HepG2 (cell line): ENCODE data around the gene SATB2. TPM values are rescaled to one million over a fixed set of nuclear protein-coding genes. Genes with fewer than 3 reads are reported as not detected.
A peak's percentile ranks its signal among the peaks of the same experiment; 100 is the strongest.

Experiments used
- AGO2 ChIP-seq: fragments of 200-400 bp; formaldehyde crosslinking; optimal IDR thresholded peaks from 2 replicates; pipeline ENCODE3; 2017; ENCODE audit warnings: mild to moderate bottlenecking, low read depth, low read length, moderate library complexity
- CCDC6 ChIP-seq: sonication (generic); formaldehyde crosslinking; IDR thresholded peaks from 2 replicates; pipeline ENCODE4 v1.8.1; 2022; ENCODE audit warnings: mild to moderate bottlenecking, missing genetic modification reagents, moderate library complexity
- DR1 ChIP-seq: sonication (generic); formaldehyde crosslinking; IDR thresholded peaks from 2 replicates; pipeline ENCODE4 v1.8.0; 2021; ENCODE audit warnings: mild to moderate bottlenecking, missing genetic modification reagents, inconsistent platforms
- JUND ChIP-seq: sonication (generic); formaldehyde crosslinking; IDR thresholded peaks from 2 replicates; pipeline ENCODE4 v1.8.0; 2022; ENCODE audit warnings: mild to moderate bottlenecking, missing genetic modification reagents
- PCBP1 ChIP-seq: fragments of 200-400 bp; formaldehyde crosslinking; IDR thresholded peaks from 2 replicates; pipeline ENCODE4 v1.6.1; 2017; ENCODE audit warnings: mild to moderate bottlenecking, low read depth, low read length, borderline replicate concordance
- RAD21 ChIP-seq: fragments of 450-650 bp; formaldehyde crosslinking; IDR thresholded peaks from 2 replicates; pipeline ENCODE4 v1.5.0; 2020; ENCODE audit warnings: mild to moderate bottlenecking
- SMC3 ChIP-seq: IDR thresholded peaks from 2 replicates; pipeline ENCODE4 v1.6.1; 2011; ENCODE audit warnings: low read length, improper control_type of control experiment
- U2AF2 ChIP-seq: fragments of 200-400 bp; formaldehyde crosslinking; IDR thresholded peaks from 2 replicates; pipeline ENCODE4 v1.6.1; 2017; ENCODE audit warnings: low read depth, mild to moderate bottlenecking, low read length
- ZBTB20 ChIP-seq: sonication (generic); formaldehyde crosslinking; IDR thresholded peaks from 2 replicates; pipeline ENCODE4 v1.8.1; 2023; ENCODE audit warnings: missing genetic modification reagents, low read depth, mild to moderate bottlenecking, borderline replicate concordance
- ZC3H13 ChIP-seq: sonication (generic); formaldehyde crosslinking; IDR thresholded peaks from 2 replicates; pipeline ENCODE4 v1.8.1; 2023; ENCODE audit warnings: mild to moderate bottlenecking, missing genetic modification reagents, moderate library complexity
- ZNF430 ChIP-seq: sonication (generic); formaldehyde crosslinking; IDR thresholded peaks from 2 replicates; pipeline ENCODE4 v1.9.0; 2021; ENCODE audit warnings: mild to moderate bottlenecking, missing genetic modification reagents
- ZSCAN20 ChIP-seq: sonication (generic); formaldehyde crosslinking; IDR thresholded peaks from 2 replicates; pipeline ENCODE4 v1.4.0; 2020; ENCODE audit warnings: missing genetic modification reagents, mild to moderate bottlenecking, borderline replicate concordance
- polyA plus RNA-seq, 8 experiments: library from polyadenylated mRNA; depleted of rRNA in 3 of 8; stranded (reverse) in 7 of 8; unstranded in 1 of 8; fragments of >200 nt; fragmentation: Illumina TruSeq in 4 of 8; extraction: Trizol in 4 of 8; gene quantifications; 2 replicates each; pipeline versions ENCODE4 v1.2.1 to v1.2.3, GENCODE V29; 2011 to 2016; ENCODE audit warnings: low read depth in 4 of 8, missing spikeins in 1 of 8, mixed read lengths in 1 of 8; ENCODE audit not compliant: insufficient read depth in 1 of 8
- total RNA-seq, 5 experiments: library from RNA; depleted of rRNA; stranded (reverse); fragments of >200 nt; fragmentation: Illumina TruSeq; extraction: Trizol; gene quantifications; 2 replicates each; pipeline ENCODE4 v1.2.3, GENCODE V29; 2016; ENCODE audit warnings: low read depth in 1 of 5
- TF ChIP-seq, protein P1 (sequence below), 2 experiments: sonication (generic) in 1 of 2; formaldehyde crosslinking in 1 of 2; IDR thresholded peaks; 2 replicates each; pipeline versions ENCODE4 v1.4.0 to v1.6.1; 2016 to 2020; ENCODE audit warnings: borderline replicate concordance in 1 of 2, low read depth in 1 of 2, mild to moderate bottlenecking in 1 of 2, missing genetic modification reagents in 1 of 2
- TF ChIP-seq, protein P2 (sequence below): IDR thresholded peaks from 2 replicates; pipeline ENCODE4 v1.6.1; 2016
- TF ChIP-seq, protein P3 (sequence below): sonication (generic); formaldehyde crosslinking; IDR thresholded peaks from 2 replicates; pipeline ENCODE4 v1.5.1; 2020; ENCODE audit warnings: missing genetic modification reagents, mild to moderate bottlenecking, borderline replicate concordance
- TF ChIP-seq, protein P4 (sequence below): sonication (generic); formaldehyde crosslinking; IDR thresholded peaks from 2 replicates; pipeline ENCODE4 v1.8.0; 2022; ENCODE audit warnings: mild to moderate bottlenecking, missing genetic modification reagents, borderline replicate concordance
- TF ChIP-seq, protein P5 (sequence below): sonication (generic); formaldehyde crosslinking; IDR thresholded peaks from 2 replicates; pipeline ENCODE4 v1.5.0; 2020; ENCODE audit warnings: mild to moderate bottlenecking, missing genetic modification reagents

SATB2 gene
- total and polyA plus RNA-seq, 2 of the 13 experiments (the other 11 are each of a cell fraction or from before 2014, with no cell fraction given) = 2.5 to 5.5 TPM

DNA sequence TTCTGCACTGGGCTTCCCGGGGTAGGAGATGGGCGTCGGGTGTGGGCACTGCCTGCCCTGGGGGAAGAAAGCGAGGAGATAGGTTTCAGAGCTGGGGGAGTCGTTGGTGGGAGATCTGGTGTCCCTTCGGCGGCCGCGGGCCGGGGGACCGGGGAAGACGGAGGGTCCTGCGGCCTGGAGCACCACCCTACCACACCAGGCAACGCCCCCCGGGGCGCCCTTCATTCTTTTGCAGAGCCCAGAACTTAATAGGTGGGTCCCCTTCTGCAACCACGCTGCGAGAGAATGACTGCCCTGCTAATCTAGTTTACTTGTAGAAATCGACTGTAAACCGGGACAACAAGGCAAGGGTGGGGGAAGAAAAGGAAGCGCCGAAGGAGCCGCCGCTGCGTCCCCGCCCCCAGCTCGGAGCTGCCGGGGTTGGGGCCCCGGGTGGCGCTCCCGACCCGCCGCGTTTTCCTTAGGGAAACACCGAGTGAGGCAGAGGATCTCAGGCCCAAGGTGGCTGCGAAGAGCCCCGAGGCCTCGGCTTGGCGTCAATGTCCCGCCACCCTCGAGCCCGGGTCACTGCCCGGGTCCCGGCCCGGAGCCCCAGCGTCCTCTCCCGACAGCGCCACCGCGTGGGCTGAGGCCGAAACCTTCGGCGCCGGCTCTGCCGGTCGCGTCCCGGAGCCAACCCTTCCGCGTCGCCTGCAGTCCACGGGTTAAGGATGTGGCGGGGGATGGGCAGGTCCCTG, 5.4 kb upstream of the SATB2 start (continued):
- TF ChIP-seq, protein P1, sequence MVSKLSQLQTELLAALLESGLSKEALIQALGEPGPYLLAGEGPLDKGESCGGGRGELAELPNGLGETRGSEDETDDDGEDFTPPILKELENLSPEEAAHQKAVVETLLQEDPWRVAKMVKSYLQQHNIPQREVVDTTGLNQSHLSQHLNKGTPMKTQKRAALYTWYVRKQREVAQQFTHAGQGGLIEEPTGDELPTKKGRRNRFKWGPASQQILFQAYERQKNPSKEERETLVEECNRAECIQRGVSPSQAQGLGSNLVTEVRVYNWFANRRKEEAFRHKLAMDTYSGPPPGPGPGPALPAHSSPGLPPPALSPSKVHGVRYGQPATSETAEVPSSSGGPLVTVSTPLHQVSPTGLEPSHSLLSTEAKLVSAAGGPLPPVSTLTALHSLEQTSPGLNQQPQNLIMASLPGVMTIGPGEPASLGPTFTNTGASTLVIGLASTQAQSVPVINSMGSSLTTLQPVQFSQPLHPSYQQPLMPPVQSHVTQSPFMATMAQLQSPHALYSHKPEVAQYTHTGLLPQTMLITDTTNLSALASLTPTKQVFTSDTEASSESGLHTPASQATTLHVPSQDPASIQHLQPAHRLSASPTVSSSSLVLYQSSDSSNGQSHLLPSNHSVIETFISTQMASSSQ (IDR thresholded peaks at IDR 0.05; ENCODE audit: low read depth) = no peak
- TF ChIP-seq, protein P1 (CRISPR knock-in tag; IDR thresholded peaks at IDR 0.05; ENCODE audit: borderline replicate concordance) = no peak
- peak; percentile 85; the same call in 1 of the 2 replicates for TF ChIP-seq ZNF430 (CRISPR knock-in tag)
- TF ChIP-seq, protein P2, sequence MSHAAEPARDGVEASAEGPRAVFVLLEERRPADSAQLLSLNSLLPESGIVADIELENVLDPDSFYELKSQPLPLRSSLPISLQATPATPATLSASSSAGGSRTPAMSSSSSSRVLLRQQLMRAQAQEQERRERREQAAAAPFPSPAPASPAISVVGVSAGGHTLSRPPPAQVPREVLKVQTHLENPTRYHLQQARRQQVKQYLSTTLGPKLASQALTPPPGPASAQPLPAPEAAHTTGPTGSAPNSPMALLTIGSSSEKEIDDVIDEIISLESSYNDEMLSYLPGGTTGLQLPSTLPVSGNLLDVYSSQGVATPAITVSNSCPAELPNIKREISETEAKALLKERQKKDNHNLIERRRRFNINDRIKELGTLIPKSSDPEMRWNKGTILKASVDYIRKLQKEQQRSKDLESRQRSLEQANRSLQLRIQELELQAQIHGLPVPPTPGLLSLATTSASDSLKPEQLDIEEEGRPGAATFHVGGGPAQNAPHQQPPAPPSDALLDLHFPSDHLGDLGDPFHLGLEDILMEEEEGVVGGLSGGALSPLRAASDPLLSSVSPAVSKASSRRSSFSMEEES (CRISPR knock-in tag) = no peak
- no peak for TF ChIP-seq U2AF2
- no peak for TF ChIP-seq CCDC6 (CRISPR knock-in tag)
- TF ChIP-seq, protein P3, sequence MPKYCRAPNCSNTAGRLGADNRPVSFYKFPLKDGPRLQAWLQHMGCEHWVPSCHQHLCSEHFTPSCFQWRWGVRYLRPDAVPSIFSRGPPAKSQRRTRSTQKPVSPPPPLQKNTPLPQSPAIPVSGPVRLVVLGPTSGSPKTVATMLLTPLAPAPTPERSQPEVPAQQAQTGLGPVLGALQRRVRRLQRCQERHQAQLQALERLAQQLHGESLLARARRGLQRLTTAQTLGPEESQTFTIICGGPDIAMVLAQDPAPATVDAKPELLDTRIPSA = no peak
- TF ChIP-seq AGO2 = no peak
- peak; percentile 34; the same call in 1 of the 2 replicates for TF ChIP-seq SMC3
- TF ChIP-seq, protein P4, sequence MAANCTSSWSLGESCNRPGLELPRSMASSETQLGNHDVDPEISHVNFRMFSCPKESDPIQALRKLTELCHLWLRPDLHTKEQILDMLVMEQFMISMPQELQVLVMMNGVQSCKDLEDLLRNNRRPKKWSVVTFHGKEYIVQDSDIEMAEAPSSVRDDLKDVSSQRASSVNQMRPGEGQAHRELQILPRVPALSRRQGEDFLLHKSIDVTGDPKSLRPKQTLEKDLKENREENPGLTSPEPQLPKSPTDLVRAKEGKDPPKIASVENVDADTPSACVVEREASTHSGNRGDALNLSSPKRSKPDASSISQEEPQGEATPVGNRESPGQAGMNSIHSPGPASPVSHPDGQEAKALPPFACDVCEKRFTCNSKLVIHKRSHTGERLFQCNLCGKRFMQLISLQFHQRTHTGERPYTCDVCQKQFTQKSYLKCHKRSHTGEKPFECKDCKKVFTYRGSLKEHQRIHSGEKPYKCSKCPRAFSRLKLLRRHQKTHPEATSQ (CRISPR knock-in tag) = peak; percentile 55; the same call in 1 of the 2 replicates
- TF ChIP-seq, protein P5, sequence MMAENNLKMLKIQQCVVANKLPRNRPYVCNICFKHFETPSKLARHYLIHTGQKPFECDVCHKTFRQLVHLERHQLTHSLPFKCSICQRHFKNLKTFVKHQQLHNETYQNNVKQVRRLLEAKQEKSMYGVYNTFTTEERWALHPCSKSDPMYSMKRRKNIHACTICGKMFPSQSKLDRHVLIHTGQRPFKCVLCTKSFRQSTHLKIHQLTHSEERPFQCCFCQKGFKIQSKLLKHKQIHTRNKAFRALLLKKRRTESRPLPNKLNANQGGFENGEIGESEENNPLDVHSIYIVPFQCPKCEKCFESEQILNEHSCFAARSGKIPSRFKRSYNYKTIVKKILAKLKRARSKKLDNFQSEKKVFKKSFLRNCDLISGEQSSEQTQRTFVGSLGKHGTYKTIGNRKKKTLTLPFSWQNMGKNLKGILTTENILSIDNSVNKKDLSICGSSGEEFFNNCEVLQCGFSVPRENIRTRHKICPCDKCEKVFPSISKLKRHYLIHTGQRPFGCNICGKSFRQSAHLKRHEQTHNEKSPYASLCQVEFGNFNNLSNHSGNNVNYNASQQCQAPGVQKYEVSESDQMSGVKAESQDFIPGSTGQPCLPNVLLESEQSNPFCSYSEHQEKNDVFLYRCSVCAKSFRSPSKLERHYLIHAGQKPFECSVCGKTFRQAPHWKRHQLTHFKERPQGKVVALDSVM (CRISPR knock-in tag) = 0 out of 2 replicates have a peak, but pooled peaks have one; percentile 15
- TF ChIP-seq DR1 (CRISPR knock-in tag) = no peak
- TF ChIP-seq JUND (CRISPR knock-in tag) = no peak
- no peak for TF ChIP-seq ZBTB20 (CRISPR knock-in tag)
- no peak for TF ChIP-seq PCBP1
- TF ChIP-seq ZSCAN20 (CRISPR knock-in tag) = peak; percentile 63; the same call in 1 of the 2 replicates
- TF ChIP-seq ZC3H13 (CRISPR knock-in tag) = no peak
- TF ChIP-seq RAD21 = peak; percentile 93
- TF ChIP-seq, all 625 proteins: peak for 203
